HCT116 (cell line): ENCODE measurements around the gene IFI16.

Experiments
- CEBPB ChIP-seq: IDR thresholded peaks from 2 replicates; pipeline ENCODE4 v1.6.1; 2012; ENCODE audit warnings: low read depth
- EZH2phosphoT487 ChIP-seq: fragments of 200-600 bp; IDR thresholded peaks from 2 replicates; pipeline ENCODE4 v1.6.1; 2018; ENCODE audit warnings: antibody characterized with exemption, borderline replicate concordance
- JUND ChIP-seq: IDR thresholded peaks from 2 replicates; pipeline ENCODE4 v1.6.1; 2012
- POLR2A ChIP-seq: IDR thresholded peaks from 2 replicates; pipeline ENCODE4 v1.7.0; 2011; ENCODE audit warnings: borderline replicate concordance; ENCODE audit not compliant: insufficient read depth, insufficient read length; ENCODE audit errors: extremely low read depth
- SRF ChIP-seq: IDR thresholded peaks from 2 replicates; pipeline ENCODE4 v1.6.1; 2012; ENCODE audit warnings: low read depth
- YY1 ChIP-seq: IDR thresholded peaks from 2 replicates; pipeline ENCODE4 v1.6.1; 2011; ENCODE audit warnings: low read length, low read depth, moderate library complexity, mild to moderate bottlenecking; ENCODE audit not compliant: insufficient replicate concordance; ENCODE audit errors: extremely low read depth
- TF ChIP-seq, protein P1 (sequence below), 3 experiments: fragments of 200-600 bp in 1 of 3; sonication (generic) in 1 of 3; IDR thresholded peaks in 2 of 3; conservative IDR thresholded peaks in 1 of 3; 2 replicates each; pipeline ENCODE4 v1.5.1; 2012 to 2017; ENCODE audit warnings: low read depth in 2 of 3, low read length in 2 of 3, antibody characterized with exemption in 1 of 3, borderline replicate concordance in 1 of 3, control low read depth in 1 of 3, mild to moderate bottlenecking in 1 of 3, mixed read lengths in 1 of 3, mixed run types in 1 of 3, moderate library complexity in 1 of 3; ENCODE audit not compliant: insufficient read depth in 1 of 3
- TF ChIP-seq, protein P2 (sequence below): IDR thresholded peaks from 2 replicates; pipeline ENCODE4 v1.6.1; 2012; ENCODE audit warnings: low read depth

GRCh38 chr1:159007726-159008125, 2.0 kb upstream of the IFI16 start:
- TF ChIP-seq, protein P1, sequence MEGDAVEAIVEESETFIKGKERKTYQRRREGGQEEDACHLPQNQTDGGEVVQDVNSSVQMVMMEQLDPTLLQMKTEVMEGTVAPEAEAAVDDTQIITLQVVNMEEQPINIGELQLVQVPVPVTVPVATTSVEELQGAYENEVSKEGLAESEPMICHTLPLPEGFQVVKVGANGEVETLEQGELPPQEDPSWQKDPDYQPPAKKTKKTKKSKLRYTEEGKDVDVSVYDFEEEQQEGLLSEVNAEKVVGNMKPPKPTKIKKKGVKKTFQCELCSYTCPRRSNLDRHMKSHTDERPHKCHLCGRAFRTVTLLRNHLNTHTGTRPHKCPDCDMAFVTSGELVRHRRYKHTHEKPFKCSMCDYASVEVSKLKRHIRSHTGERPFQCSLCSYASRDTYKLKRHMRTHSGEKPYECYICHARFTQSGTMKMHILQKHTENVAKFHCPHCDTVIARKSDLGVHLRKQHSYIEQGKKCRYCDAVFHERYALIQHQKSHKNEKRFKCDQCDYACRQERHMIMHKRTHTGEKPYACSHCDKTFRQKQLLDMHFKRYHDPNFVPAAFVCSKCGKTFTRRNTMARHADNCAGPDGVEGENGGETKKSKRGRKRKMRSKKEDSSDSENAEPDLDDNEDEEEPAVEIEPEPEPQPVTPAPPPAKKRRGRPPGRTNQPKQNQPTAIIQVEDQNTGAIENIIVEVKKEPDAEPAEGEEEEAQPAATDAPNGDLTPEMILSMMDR (IDR thresholded peaks at IDR 0.05 in 2 of 3, conservative IDR thresholded peaks at IDR 0.05 in 1 of 3; ENCODE audit: borderline replicate concordance in 1 of 3, insufficient read depth in 1 of 3, low read depth in 2 of 3, low read length in 2 of 3): no peak
- TF ChIP-seq YY1: no peak
- TF ChIP-seq CEBPB: no peak
- no peak for TF ChIP-seq JUND
- TF ChIP-seq, protein P2, sequence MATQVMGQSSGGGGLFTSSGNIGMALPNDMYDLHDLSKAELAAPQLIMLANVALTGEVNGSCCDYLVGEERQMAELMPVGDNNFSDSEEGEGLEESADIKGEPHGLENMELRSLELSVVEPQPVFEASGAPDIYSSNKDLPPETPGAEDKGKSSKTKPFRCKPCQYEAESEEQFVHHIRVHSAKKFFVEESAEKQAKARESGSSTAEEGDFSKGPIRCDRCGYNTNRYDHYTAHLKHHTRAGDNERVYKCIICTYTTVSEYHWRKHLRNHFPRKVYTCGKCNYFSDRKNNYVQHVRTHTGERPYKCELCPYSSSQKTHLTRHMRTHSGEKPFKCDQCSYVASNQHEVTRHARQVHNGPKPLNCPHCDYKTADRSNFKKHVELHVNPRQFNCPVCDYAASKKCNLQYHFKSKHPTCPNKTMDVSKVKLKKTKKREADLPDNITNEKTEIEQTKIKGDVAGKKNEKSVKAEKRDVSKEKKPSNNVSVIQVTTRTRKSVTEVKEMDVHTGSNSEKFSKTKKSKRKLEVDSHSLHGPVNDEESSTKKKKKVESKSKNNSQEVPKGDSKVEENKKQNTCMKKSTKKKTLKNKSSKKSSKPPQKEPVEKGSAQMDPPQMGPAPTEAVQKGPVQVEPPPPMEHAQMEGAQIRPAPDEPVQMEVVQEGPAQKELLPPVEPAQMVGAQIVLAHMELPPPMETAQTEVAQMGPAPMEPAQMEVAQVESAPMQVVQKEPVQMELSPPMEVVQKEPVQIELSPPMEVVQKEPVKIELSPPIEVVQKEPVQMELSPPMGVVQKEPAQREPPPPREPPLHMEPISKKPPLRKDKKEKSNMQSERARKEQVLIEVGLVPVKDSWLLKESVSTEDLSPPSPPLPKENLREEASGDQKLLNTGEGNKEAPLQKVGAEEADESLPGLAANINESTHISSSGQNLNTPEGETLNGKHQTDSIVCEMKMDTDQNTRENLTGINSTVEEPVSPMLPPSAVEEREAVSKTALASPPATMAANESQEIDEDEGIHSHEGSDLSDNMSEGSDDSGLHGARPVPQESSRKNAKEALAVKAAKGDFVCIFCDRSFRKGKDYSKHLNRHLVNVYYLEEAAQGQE: no peak
- no peak for TF ChIP-seq POLR2A
- TF ChIP-seq EZH2phosphoT487: no peak
- TF ChIP-seq SRF: no peak
